ENCODE results near the gene GNAZ. TPM values are rescaled to one million over a fixed set of nuclear protein-coding genes. Genes with fewer than 3 reads are reported as not detected.

GNAZ gene
- polyA plus RNA-seq, 1 donor from 2014 or later: 52.0 TPM

DNA sequence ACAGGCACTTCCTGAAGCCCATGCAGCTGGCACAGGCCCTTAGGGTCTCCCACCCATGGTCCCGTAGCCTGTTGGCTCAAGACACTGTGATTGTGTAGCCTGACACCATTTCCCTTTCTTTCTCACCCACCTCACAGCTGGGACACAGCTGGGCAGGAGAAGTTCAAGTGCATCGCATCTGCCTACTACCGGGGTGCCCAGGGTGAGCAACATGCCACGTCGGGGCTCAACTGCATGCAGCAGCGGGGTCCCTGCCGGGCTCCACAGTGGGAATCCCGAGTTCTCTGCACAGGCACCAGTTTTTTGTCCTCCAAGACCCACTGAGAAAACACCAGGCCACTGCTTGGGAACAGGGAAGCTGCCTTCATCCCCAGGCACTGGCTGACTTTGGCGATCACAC is 85.5 kb downstream of the GNAZ start:
- no peak overlapping the region for H3K9ac ChIP-seq (ENCODE audit: low read length)

DNA sequence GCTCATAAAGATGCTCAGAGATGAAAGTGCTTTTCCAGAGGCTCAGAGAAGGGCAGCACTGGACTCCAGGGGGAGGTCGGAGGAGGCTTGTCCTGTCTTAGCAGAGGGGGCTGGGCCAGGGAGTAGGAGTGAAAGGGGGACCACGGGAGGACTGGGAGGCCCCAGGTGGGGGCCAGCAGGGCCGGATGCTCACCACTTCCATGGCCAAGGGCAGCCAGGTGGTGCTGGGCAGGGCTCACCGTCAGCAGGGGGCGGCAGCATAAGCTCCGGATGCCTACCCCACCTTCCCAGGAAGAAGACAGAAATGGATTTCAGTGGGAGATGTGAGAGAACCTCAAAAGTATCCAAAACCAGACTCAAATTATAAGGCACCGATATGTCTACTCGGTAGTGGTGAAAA is 86.0 kb downstream of the GNAZ start:
- Histone ChIP-seq H2AFZ (ENCODE audit: low read depth, low read length) (no peak overlapping the region), H3K4me3 (ENCODE audit: low read length) (no peak overlapping the region), H3K27me3 (ENCODE audit: insufficient read depth, low read depth, low read length) (no peaks in the 10 kb centered on the region), H3K4me2 (ENCODE audit: low read length) (no peak overlapping the region), H3K9me2 (ENCODE audit: insufficient read depth, low read length) (no peaks in the 10 kb centered on the region), H4K20me1 (ENCODE audit: insufficient read depth) (no peaks in the 10 kb centered on the region), H3F3A (ENCODE audit: insufficient read depth, low read length, poor library complexity, severe bottlenecking) (no peaks in the 10 kb centered on the region), H3K36me3 (ENCODE audit: insufficient read depth, low read length) (no peaks in the 10 kb centered on the region), H3K9me3 (ENCODE audit: low read length) (no peaks in the 10 kb centered on the region), H3K27ac (ENCODE audit: low read length) (no peak overlapping the region), H3K79me2 (replicated peaks; ENCODE audit: insufficient read depth, low read length) (no peaks in the 10 kb centered on the region), H3K9ac (ENCODE audit: low read length) (no peak overlapping the region)
- TF ChIP-seq POLR2AphosphoS5 (IDR thresholded peaks at IDR 0.05) (no peak), EP300 (conservative IDR thresholded peaks at IDR 0.05; ENCODE audit: poor library complexity, severe bottlenecking) (no peak), TAF1 (IDR thresholded peaks at IDR 0.05; ENCODE audit: low read depth) (no peak), EZH2 (IDR thresholded peaks at IDR 0.05; ENCODE audit: borderline replicate concordance, insufficient read depth, low read length, poor library complexity, severe bottlenecking) (no peak), SMC3 (conservative IDR thresholded peaks at IDR 0.05; ENCODE audit: poor library complexity) (no peak), MXI1 (conservative IDR thresholded peaks at IDR 0.05; ENCODE audit: poor library complexity, severe bottlenecking) (no peak), RAD21 (conservative IDR thresholded peaks at IDR 0.05) (no peak)
- TF ChIP-seq, protein P1, sequence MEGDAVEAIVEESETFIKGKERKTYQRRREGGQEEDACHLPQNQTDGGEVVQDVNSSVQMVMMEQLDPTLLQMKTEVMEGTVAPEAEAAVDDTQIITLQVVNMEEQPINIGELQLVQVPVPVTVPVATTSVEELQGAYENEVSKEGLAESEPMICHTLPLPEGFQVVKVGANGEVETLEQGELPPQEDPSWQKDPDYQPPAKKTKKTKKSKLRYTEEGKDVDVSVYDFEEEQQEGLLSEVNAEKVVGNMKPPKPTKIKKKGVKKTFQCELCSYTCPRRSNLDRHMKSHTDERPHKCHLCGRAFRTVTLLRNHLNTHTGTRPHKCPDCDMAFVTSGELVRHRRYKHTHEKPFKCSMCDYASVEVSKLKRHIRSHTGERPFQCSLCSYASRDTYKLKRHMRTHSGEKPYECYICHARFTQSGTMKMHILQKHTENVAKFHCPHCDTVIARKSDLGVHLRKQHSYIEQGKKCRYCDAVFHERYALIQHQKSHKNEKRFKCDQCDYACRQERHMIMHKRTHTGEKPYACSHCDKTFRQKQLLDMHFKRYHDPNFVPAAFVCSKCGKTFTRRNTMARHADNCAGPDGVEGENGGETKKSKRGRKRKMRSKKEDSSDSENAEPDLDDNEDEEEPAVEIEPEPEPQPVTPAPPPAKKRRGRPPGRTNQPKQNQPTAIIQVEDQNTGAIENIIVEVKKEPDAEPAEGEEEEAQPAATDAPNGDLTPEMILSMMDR (IDR thresholded peaks at IDR 0.05; ENCODE audit: poor library complexity, severe bottlenecking): no peak
- TF ChIP-seq, protein P2, sequence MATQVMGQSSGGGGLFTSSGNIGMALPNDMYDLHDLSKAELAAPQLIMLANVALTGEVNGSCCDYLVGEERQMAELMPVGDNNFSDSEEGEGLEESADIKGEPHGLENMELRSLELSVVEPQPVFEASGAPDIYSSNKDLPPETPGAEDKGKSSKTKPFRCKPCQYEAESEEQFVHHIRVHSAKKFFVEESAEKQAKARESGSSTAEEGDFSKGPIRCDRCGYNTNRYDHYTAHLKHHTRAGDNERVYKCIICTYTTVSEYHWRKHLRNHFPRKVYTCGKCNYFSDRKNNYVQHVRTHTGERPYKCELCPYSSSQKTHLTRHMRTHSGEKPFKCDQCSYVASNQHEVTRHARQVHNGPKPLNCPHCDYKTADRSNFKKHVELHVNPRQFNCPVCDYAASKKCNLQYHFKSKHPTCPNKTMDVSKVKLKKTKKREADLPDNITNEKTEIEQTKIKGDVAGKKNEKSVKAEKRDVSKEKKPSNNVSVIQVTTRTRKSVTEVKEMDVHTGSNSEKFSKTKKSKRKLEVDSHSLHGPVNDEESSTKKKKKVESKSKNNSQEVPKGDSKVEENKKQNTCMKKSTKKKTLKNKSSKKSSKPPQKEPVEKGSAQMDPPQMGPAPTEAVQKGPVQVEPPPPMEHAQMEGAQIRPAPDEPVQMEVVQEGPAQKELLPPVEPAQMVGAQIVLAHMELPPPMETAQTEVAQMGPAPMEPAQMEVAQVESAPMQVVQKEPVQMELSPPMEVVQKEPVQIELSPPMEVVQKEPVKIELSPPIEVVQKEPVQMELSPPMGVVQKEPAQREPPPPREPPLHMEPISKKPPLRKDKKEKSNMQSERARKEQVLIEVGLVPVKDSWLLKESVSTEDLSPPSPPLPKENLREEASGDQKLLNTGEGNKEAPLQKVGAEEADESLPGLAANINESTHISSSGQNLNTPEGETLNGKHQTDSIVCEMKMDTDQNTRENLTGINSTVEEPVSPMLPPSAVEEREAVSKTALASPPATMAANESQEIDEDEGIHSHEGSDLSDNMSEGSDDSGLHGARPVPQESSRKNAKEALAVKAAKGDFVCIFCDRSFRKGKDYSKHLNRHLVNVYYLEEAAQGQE (IDR thresholded peaks at IDR 0.05; ENCODE audit: borderline replicate concordance): no peak

More for the DNA sequence above, 85.5 kb downstream of the GNAZ start:
- no peak for TF ChIP-seq EZH2 (IDR thresholded peaks at IDR 0.05; ENCODE audit: borderline replicate concordance, insufficient read depth, low read length, poor library complexity, severe bottlenecking)
- TF ChIP-seq MXI1 (conservative IDR thresholded peaks at IDR 0.05; ENCODE audit: poor library complexity, severe bottlenecking): no peak
- no peak for TF ChIP-seq SMC3 (conservative IDR thresholded peaks at IDR 0.05; ENCODE audit: poor library complexity)
- TF ChIP-seq, protein P2 (IDR thresholded peaks at IDR 0.05; ENCODE audit: borderline replicate concordance): no peak
- TF ChIP-seq EP300 (conservative IDR thresholded peaks at IDR 0.05; ENCODE audit: poor library complexity, severe bottlenecking): no peak
- TF ChIP-seq, protein P1 (IDR thresholded peaks at IDR 0.05; ENCODE audit: poor library complexity, severe bottlenecking): no peak
- TF ChIP-seq POLR2AphosphoS5 (IDR thresholded peaks at IDR 0.05): no peak
- no peak for TF ChIP-seq TAF1 (IDR thresholded peaks at IDR 0.05; ENCODE audit: low read depth)
- TF ChIP-seq RAD21 (conservative IDR thresholded peaks at IDR 0.05): no peak
- Histone ChIP-seq H3K9me3 (ENCODE audit: low read length) (no peaks in the 10 kb centered on the region), H3K79me2 (replicated peaks; ENCODE audit: insufficient read depth, low read length) (no peaks in the 10 kb centered on the region), H3K27ac (ENCODE audit: low read length) (no peak overlapping the region), H3K9me2 (ENCODE audit: insufficient read depth, low read length) (no peaks in the 10 kb centered on the region), H3K4me3 (ENCODE audit: low read length) (no peak overlapping the region), H4K20me1 (ENCODE audit: insufficient read depth) (no peaks in the 10 kb centered on the region), H3K4me2 (ENCODE audit: low read length) (no peak overlapping the region), H3F3A (ENCODE audit: insufficient read depth, low read length, poor library complexity, severe bottlenecking) (no peaks in the 10 kb centered on the region), H3K27me3 (ENCODE audit: insufficient read depth, low read depth, low read length) (no peaks in the 10 kb centered on the region), H3K36me3 (ENCODE audit: insufficient read depth, low read length) (no peaks in the 10 kb centered on the region), H2AFZ (ENCODE audit: low read depth, low read length) (no peak overlapping the region)
